Trophoblast cell (in vitro differentiated cells and primary cell): ENCODE results near the gene CPSF4.

Experiments used
- DNase-seq, 2 donors: peaks; one replicate each; pipeline ENCODE4 v3.0.0-alpha.2; 2016
- H2AFZ ChIP-seq: 2 replicates; pipeline ENCODE4 v1.6.1; 2013; ENCODE audit warnings: low read length, moderate library complexity, mild to moderate bottlenecking; ENCODE audit not compliant: insufficient read depth, poor library complexity
- H2AK5ac ChIP-seq: 2 replicates; pipeline ENCODE4 v1.6.1; 2013; ENCODE audit warnings: mild to moderate bottlenecking, low read length
- H2BK120ac ChIP-seq: 2 replicates; pipeline ENCODE4 v1.6.1; 2013; ENCODE audit warnings: low read length, mild to moderate bottlenecking, moderate library complexity; ENCODE audit not compliant: insufficient read depth, poor library complexity
- H2BK12ac ChIP-seq: 2 replicates; pipeline ENCODE4 v1.6.1; 2013; ENCODE audit warnings: mild to moderate bottlenecking, low read length, moderate library complexity
- H2BK5ac ChIP-seq: 2 replicates; pipeline ENCODE4 v1.6.1; 2013; ENCODE audit warnings: low read length, low read depth, moderate library complexity, mild to moderate bottlenecking; ENCODE audit not compliant: poor library complexity
- H3K14ac ChIP-seq: 2 replicates; pipeline ENCODE4 v1.6.1; 2013; ENCODE audit warnings: mild to moderate bottlenecking, low read length
- H3K18ac ChIP-seq: 2 replicates; pipeline ENCODE4 v1.6.1; 2013; ENCODE audit warnings: mild to moderate bottlenecking, low read length
- H3K23ac ChIP-seq: 2 replicates; pipeline ENCODE4 v1.6.1; 2013; ENCODE audit warnings: low read length
- H3K27ac ChIP-seq: 2 replicates; pipeline ENCODE4 v1.5.1; 2013; ENCODE audit warnings: low read depth, mild to moderate bottlenecking, inconsistent platforms, low read length, moderate library complexity
- H3K27me3 ChIP-seq: 2 replicates; pipeline ENCODE4 v1.6.1; 2013; ENCODE audit warnings: inconsistent platforms, mild to moderate bottlenecking, low read length, moderate library complexity; ENCODE audit not compliant: insufficient read depth
- H3K36me3 ChIP-seq, 2 experiments: 1 replicate in 1 of 2; 2 replicates in 1 of 2; pipeline ENCODE4 v1.6.1; 2013; ENCODE audit warnings: low read length in 2 of 2, mild to moderate bottlenecking in 2 of 2, moderate library complexity in 1 of 2; ENCODE audit not compliant: insufficient read depth in 2 of 2, control insufficient read depth in 1 of 2
- H3K4ac ChIP-seq: 2 replicates; pipeline ENCODE4 v1.6.1; 2013; ENCODE audit warnings: low read depth, mild to moderate bottlenecking, low read length, moderate library complexity
- H3K4me1 ChIP-seq, 2 experiments: 1 replicate in 1 of 2; 2 replicates in 1 of 2; pipeline ENCODE4 v1.6.1; 2013; ENCODE audit warnings: low read length in 2 of 2, mild to moderate bottlenecking in 2 of 2, moderate library complexity in 1 of 2; ENCODE audit not compliant: insufficient read depth in 2 of 2, control insufficient read depth in 1 of 2
- H3K4me2 ChIP-seq: 2 replicates; pipeline ENCODE4 v1.6.1; 2013; ENCODE audit warnings: inconsistent platforms, mild to moderate bottlenecking, low read length, moderate library complexity
- H3K4me3 ChIP-seq: 2 replicates; pipeline ENCODE4 v1.5.1; 2013; ENCODE audit warnings: mild to moderate bottlenecking, low read depth, low read length, inconsistent platforms
- H3K79me1 ChIP-seq: one replicate; pipeline ENCODE4 v1.6.1; 2013; ENCODE audit warnings: low read length
- H3K79me2 ChIP-seq: 2 replicates; pipeline ENCODE4 v1.6.1; 2013; ENCODE audit warnings: low read length, mild to moderate bottlenecking; ENCODE audit not compliant: control insufficient read depth, insufficient read depth, poor library complexity
- H3K9ac ChIP-seq: 2 replicates; pipeline ENCODE4 v1.6.1; 2013; ENCODE audit warnings: mild to moderate bottlenecking, low read length
- H3K9me3 ChIP-seq: 2 replicates; pipeline ENCODE4 v1.6.1; 2013; ENCODE audit warnings: low read depth, mild to moderate bottlenecking, control low read depth, inconsistent platforms, low read length; ENCODE audit not compliant: insufficient read depth
- H4K12ac ChIP-seq: 2 replicates; pipeline ENCODE4 v1.6.1; 2013; ENCODE audit warnings: low read depth, mild to moderate bottlenecking, low read length, moderate library complexity
- H4K8ac ChIP-seq: 2 replicates; pipeline ENCODE4 v1.6.1; 2013; ENCODE audit warnings: low read depth, mild to moderate bottlenecking, low read length, moderate library complexity
- H4K91ac ChIP-seq: one replicate; pipeline ENCODE4 v1.6.1; 2013; ENCODE audit warnings: low read depth, mild to moderate bottlenecking, low read length, moderate library complexity
- WGBS: extraction: QIAGEN DNeasy Blood & Tissue Kit; methylation state at CpG from one replicate; pipeline ENCODE4 v1.1.7; 2013; ENCODE audit warnings: missing lambda C conversion rate; ENCODE audit not compliant: insufficient read length, insufficient coverage; ENCODE audit errors: extremely low coverage; 5-methylcytosine and 5-hydroxymethylcytosine counted together

CPSF4 gene

DNA sequence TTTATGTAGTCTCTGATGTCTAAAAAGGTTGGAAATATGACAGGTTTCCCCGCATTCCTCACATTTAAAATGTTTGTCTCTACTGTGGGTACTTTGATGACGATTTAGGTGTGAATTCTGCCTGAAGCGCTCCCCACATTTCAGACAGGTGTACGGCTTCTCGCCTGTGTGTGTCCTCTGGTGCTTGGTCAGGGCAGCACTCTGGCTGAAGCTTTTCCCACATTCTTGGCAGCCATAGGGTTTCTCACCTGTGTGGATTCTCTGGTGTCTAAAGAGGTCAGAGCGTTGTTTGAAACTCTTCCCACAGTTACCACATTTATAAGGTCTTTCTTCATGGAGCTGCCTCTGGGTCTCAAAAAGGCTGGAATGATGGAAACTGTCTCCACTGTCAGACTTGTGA is 55.1 kb downstream of the CPSF4 start:
- H2BK120ac ChIP-seq: no peak overlapping the region

GRCh38 chr7:99497766-99498545 is 59.2 kb downstream of the CPSF4 start:
- H4K12ac ChIP-seq: no peak overlapping the region
- H2BK120ac ChIP-seq: no peak overlapping the region
- H3K9ac ChIP-seq: no peak overlapping the region
- H3K4me3 ChIP-seq: no peak overlapping the region
- peaks cover 26 to 32% of the 10 kb centered on the region in 2 experiments for H3K36me3 ChIP-seq
- H2AFZ ChIP-seq: no peak overlapping the region
- no peak overlapping the region for H3K14ac ChIP-seq
- H3K27me3 ChIP-seq: no peaks in the 10 kb centered on the region
- H2AK5ac ChIP-seq: no peak overlapping the region
- peaks cover 8% of the 10 kb centered on the region for H3K79me2 ChIP-seq
- peak overlapping the region; percentile 37 for H3K4me2 ChIP-seq
- H3K23ac ChIP-seq: no peak overlapping the region
- H3K18ac ChIP-seq: no peak overlapping the region
- peaks cover 7% of the 10 kb centered on the region for H3K9me3 ChIP-seq
- peaks cover 4 to 11% of the 10 kb centered on the region in 2 experiments for H3K4me1 ChIP-seq
- no peak overlapping the region for H4K8ac ChIP-seq
- H3K79me1 ChIP-seq: peaks cover 4% of the 10 kb centered on the region
- no peak overlapping the region for H3K27ac ChIP-seq
- WGBS: no CpG with 5 or more reads among the region's 6 CpGs
- no peak for DNase-seq
- H2BK5ac ChIP-seq: no peak overlapping the region
- H4K91ac ChIP-seq: no peak overlapping the region
- peak overlapping the region; percentile 75 for H3K4ac ChIP-seq
- no peak overlapping the region for H2BK12ac ChIP-seq

More for the DNA sequence above, 55.1 kb downstream of the CPSF4 start:
- Histone ChIP-seq H2AK5ac (no peak overlapping the region), H3K4me1 (peaks cover 4 to 6% of the 10 kb centered on the region in 2 experiments), H3K23ac (no peak overlapping the region), H2BK12ac (no peak overlapping the region), H3K4me3 (no peak overlapping the region), H4K12ac (no peak overlapping the region), H4K8ac (no peak overlapping the region), H3K14ac (no peak overlapping the region), H3K18ac (no peak overlapping the region), H3K27me3 (no peaks in the 10 kb centered on the region), H3K9ac (no peak overlapping the region), H3K36me3 (peaks cover 27 to 38% of the 10 kb centered on the region in 2 experiments), H3K9me3 (peaks cover 7% of the 10 kb centered on the region), H3K27ac (no peak overlapping the region), H3K79me2 (peaks cover 4% of the 10 kb centered on the region), H2BK5ac (no peak overlapping the region), H3K4me2 (no peak overlapping the region), H3K4ac (no peak overlapping the region), H4K91ac (no peak overlapping the region), H3K79me1 (no peaks in the 10 kb centered on the region), H2AFZ (no peak overlapping the region)
- WGBS: no CpG with 5 or more reads among the region's 6 CpGs
- peak in 1 of 2 donors; percentile 18 for DNase-seq

GRCh38 chr7:99498546-99498944 is 59.8 kb downstream of the CPSF4 start:
- H3K4ac ChIP-seq: peak overlapping the region; percentile 99
- no peak overlapping the region for H3K18ac ChIP-seq
- H3K4me2 ChIP-seq: peak overlapping the region; percentile 34
- no peak overlapping the region for H3K9ac ChIP-seq
- peak overlapping the region; percentile 27 for H3K4me3 ChIP-seq
- H4K91ac ChIP-seq: no peak overlapping the region
- no peak overlapping the region for H3K14ac ChIP-seq
- H3K27ac ChIP-seq: no peak overlapping the region
- no peak overlapping the region for H4K8ac ChIP-seq
- H3K9me3 ChIP-seq: peaks cover 7% of the 10 kb centered on the region
- no peak overlapping the region for H2BK12ac ChIP-seq
- H3K4me1 ChIP-seq: peaks cover 4 to 11% of the 10 kb centered on the region in 2 experiments
- peaks cover 4% of the 10 kb centered on the region for H3K79me1 ChIP-seq
- peaks cover 21 to 27% of the 10 kb centered on the region in 2 experiments for H3K36me3 ChIP-seq
- no CpG with 5 or more reads among the region's 11 CpGs for WGBS
- no peak overlapping the region for H2BK120ac ChIP-seq
- peak overlapping the region; percentile 10 for H2AFZ ChIP-seq
- no peaks in the 10 kb centered on the region for H3K27me3 ChIP-seq
- H3K23ac ChIP-seq: no peak overlapping the region
- H2BK5ac ChIP-seq: no peak overlapping the region
- peaks cover 8% of the 10 kb centered on the region for H3K79me2 ChIP-seq
- DNase-seq: no peak
- no peak overlapping the region for H2AK5ac ChIP-seq
- H4K12ac ChIP-seq: no peak overlapping the region

DNA sequence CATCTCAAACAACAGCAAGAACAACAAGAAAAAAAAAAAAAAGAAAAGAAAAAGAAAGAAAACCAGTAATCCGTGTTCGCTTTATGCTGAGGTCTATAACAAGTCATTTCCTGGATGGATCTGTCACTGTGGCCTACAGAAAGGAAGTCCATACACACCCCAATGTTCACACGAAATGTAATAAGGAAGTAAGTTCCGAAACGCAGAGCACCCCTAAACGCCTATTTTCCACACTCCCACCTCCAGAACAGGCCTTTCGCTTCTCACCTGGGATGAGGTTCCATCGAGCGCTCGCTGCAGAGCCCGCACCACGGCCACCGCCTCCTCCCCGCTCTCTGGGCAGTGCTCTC is 60.6 kb downstream of the CPSF4 start:
- no peak overlapping the region for H2AK5ac ChIP-seq
- peaks cover 13 to 19% of the 10 kb centered on the region in 2 experiments for H3K36me3 ChIP-seq
- no peak overlapping the region for H2BK120ac ChIP-seq
- H3K9ac ChIP-seq: peak overlapping the region; percentile 78
- H3K14ac ChIP-seq: peak overlapping the region; percentile 22
- peak overlapping the region; percentile 65 for H4K12ac ChIP-seq
- no peak overlapping the region for H4K91ac ChIP-seq
- DNase-seq: no peak
- H2BK12ac ChIP-seq: no peak overlapping the region
- WGBS: no CpG with 5 or more reads among the region's 14 CpGs
- H3K4me3 ChIP-seq: peak overlapping the region; percentile 84
- peak overlapping the region; percentile 65 for H3K18ac ChIP-seq
- no peaks in the 10 kb centered on the region for H3K27me3 ChIP-seq
- peaks cover 4 to 11% of the 10 kb centered on the region in 2 experiments for H3K4me1 ChIP-seq
- peak overlapping the region; percentile 74 for H3K4me2 ChIP-seq
- H2BK5ac ChIP-seq: no peak overlapping the region
- peak overlapping the region; percentile 41 for H3K4ac ChIP-seq
- H3K79me2 ChIP-seq: peaks cover 8% of the 10 kb centered on the region
- peak overlapping the region; percentile 32 for H2AFZ ChIP-seq
- peak overlapping the region; percentile 85 for H4K8ac ChIP-seq
- peaks cover 5% of the 10 kb centered on the region for H3K79me1 ChIP-seq
- H3K23ac ChIP-seq: no peak overlapping the region
- peaks cover under 1% of the 10 kb centered on the region for H3K9me3 ChIP-seq
- peak overlapping the region; percentile 35 for H3K27ac ChIP-seq
